Panc1 (cell line): ENCODE data around the gene DHCR7.

Experiments
- SIN3A ChIP-seq: IDR thresholded peaks from 2 replicates; pipeline ENCODE4 v1.6.1; 2012; ENCODE audit warnings: low read depth, mild to moderate bottlenecking, low read length, moderate library complexity, borderline replicate concordance; ENCODE audit not compliant: insufficient read depth
- TCF7L2 ChIP-seq: IDR thresholded peaks from 2 replicates; pipeline ENCODE4 v1.6.1; 2011; ENCODE audit warnings: mild to moderate bottlenecking, low read depth, low read length, inconsistent platforms
- TF ChIP-seq, protein P1 (sequence below): fragments of 450-650 bp; IDR thresholded peaks from 2 replicates; pipeline ENCODE4 v1.5.1; 2017; ENCODE audit warnings: mild to moderate bottlenecking

DNA sequence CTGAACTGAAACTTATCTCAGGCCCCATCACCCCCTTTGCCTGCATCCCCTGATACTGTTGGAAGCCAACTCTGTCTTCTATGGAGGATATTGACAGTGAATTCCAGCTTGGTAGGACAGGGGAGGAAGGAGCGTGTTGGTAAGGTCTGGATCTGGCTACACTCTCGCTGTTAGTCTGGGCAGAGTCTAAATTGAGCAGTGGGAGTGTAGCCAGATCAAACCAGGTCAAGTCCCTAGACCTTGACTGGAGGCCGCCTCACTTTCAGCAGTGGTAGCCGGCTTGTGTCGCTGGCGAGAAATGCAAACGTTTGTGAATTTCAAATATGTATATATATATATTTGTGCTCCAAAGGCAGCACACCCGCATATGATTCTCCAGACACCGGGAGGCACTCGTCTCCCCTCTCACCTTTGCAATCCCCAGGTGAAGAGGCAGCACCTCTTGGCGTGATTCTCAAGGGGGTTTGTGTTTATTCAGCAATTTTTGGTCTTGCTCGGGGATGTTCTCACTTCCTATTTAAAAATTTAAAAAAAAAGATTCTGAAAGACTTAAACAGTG, 26.7 kb downstream of the DHCR7 start:
- TF ChIP-seq, protein P1, sequence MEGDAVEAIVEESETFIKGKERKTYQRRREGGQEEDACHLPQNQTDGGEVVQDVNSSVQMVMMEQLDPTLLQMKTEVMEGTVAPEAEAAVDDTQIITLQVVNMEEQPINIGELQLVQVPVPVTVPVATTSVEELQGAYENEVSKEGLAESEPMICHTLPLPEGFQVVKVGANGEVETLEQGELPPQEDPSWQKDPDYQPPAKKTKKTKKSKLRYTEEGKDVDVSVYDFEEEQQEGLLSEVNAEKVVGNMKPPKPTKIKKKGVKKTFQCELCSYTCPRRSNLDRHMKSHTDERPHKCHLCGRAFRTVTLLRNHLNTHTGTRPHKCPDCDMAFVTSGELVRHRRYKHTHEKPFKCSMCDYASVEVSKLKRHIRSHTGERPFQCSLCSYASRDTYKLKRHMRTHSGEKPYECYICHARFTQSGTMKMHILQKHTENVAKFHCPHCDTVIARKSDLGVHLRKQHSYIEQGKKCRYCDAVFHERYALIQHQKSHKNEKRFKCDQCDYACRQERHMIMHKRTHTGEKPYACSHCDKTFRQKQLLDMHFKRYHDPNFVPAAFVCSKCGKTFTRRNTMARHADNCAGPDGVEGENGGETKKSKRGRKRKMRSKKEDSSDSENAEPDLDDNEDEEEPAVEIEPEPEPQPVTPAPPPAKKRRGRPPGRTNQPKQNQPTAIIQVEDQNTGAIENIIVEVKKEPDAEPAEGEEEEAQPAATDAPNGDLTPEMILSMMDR = no peak
- TF ChIP-seq TCF7L2 (no peak), SIN3A (no peak)
